Activated CD4-positive, alpha-beta T cell treated with anti-CD3 and anti-CD28 coated beads for 24 hours (primary cell): ENCODE results near the gene TMEM243.
"Not testable (repeated sequence)": the region's sequence is repeated elsewhere in the genome, so short reads cannot be mapped to it uniquely, and the experiment has no call there.

ENCODE experiments used
- DNase-seq, 2 donors: peaks; one replicate each; pipeline ENCODE4 v3.0.0-alpha.2; 2020; ENCODE audit warnings: low read depth in 2 of 2

TMEM243 gene

GRCh38 chr7:87212498-87212897 is 7.0 kb downstream of the TMEM243 start:
- DNase-seq = no peak

DNA sequence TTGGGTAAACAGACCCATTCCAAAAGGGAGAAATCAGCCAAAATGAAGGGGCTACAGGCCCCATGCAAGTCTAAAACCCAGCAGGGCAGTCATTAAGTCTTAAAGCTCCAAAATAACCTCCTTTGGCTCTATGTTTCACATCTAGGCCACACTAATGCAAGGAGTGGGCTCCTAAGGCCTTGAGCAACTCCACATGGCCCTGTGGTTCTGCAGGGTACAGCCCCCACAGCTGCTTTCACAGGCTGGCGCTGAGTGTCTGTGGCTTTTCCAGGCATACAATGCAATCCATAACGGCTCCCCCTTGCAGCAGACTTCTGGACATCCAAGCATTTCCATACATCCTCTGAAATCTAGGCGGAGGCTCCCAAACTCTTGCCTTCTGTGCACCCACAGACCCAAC is 9.0 kb downstream of the TMEM243 start:
- no peak for DNase-seq

DNA sequence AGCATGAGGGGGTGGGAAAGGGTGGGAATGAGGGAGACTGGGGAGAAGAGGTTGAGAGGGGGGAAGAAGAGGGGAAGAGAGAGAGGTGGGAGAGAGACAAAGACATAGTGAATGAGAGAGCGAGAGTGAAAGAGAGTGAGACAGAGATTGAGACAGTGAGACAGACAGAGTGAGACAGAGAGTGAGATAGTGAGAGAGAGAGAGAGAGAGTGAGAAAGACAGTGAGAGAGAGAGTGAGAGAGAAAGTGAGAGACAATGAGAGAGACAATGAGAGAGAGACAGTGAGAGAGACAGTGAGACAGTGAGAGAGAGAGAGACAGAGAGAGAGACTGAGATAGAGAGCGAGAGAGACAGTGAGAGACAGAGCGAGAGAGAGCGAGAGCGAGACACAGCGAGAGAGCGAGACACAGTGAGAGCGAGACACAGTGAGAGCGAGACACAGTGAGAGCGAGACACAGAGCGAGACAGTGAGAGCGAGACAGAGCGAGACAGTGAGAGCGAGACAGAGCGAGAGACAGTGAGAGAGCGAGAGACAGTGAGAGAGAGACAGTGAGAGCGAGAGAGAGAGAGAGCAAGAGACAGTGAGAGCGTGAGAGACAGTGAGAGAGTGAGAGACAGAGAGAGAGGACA is 10.1 kb downstream of the TMEM243 start:
- no peak for DNase-seq

- DNase-seq = no peak
Observed at GRCh38 chr7:87206361-87206760, 13.2 kb downstream of the TMEM243 start.

DNA sequence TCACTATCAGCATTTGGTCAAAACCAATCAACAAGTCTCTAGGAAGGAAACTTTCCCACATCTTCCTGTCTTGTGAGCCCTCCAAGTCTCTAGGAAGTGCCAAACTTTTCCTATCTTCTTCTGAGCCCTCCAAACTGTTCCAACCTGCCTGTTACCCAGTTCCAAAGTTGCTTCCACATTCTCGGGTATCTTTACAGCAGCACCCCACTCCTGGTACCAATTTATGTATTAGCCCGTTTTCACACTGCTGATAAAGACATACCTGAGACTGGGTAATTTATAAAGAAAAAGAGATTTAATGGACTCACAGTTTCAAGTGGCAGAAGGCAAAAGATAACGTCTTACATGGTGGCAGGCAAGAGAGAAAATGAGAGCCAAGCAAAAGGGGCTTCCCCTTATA is 13.8 kb downstream of the TMEM243 start:
- not testable (repeated sequence) for DNase-seq

GRCh38 chr7:87204933-87205332 is 14.6 kb downstream of the TMEM243 start:
- no peak for DNase-seq

DNA sequence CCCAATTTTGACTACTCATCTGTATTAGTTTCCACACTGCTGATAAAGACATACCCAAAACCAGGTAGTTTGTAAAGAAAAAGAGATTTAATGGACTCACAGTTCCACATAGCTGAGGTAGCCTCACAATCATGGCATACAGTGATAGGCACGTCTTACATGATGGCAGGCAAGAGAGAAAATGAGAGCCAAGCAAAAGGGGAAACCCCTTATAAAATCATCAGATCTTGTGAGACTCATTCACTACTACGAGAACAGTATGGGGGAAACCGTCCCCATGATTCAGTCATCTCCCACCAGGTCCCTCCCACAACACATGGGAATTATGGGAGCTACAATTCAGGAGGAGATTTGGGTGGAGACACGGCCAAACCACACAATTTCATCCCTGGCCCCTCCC is 15.6 kb downstream of the TMEM243 start:
- DNase-seq = not testable (repeated sequence)

DNA sequence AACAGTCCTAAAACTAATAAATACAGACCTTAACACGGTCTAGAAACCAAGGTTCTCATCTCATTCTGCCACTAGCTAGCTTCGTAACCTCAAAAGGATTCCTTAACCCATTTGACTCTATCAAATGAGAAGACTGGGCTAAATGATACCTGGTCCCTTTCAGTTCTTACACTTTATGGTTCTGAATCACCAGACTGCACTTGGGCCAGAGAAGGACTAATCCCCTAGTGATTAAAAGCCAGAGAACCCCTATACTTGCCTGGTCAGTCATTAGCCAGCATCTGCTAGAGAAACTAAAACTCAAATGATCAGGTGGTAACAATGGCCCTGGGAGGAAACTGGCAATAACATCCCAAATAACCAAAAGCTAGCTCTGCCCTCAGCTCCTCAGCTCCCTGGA is 16.8 kb downstream of the TMEM243 start:
- DNase-seq = no peak

DNA sequence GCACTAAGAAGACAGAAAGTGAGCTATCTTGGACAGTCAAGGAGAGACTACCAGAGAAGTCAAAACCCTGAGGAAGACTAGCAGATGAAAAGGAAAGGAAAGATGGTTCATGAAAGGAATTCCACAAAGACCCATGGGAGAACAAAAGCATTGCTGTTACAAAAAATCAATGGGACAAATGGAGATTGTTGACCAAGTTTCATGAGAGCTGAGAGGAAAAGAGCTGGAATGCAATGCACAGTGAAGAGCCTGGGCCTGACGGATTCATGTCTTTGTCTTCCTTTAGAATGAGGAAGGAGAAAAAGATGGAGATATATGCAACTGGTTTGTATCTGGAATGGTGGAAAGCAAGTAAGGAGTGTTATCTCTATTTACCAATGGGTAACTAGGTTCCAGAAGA is 17.3 kb downstream of the TMEM243 start:
- DNase-seq = no peak

DNA sequence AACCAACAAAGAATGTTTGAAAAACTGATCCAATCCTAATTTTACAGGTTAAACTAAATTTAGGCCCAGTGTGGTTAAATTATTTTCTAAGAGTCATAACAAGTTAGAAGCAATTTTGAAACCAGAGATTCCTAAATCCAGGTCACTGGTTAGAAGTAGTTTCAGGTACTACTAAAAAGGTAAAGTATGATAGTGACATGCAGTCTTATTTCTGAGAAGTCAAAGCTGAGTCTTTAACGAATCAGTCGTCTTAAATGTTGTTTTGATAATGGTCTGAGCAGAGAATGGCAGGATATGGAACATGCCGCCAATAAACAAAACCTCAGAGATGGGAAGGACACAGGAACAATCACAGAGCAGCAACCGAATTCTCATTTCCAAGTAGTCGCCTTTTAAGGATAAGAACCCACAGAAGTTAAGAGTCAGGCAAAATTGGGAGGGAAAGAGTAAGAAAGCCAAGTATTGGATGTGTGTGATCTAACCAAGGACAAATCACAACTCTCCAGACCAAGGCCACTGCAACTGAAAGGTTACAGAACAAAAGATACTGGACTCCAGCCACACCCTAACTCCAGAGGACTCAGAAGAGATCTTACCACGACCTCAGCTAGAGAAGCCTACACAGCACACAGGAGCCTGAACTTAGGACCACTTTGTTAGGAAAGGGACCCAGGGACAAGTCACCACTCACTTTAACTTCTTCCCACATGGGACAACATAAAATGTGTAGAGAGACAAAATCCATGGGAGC is 19.7 kb downstream of the TMEM243 start:
- DNase-seq = no peak

DNA sequence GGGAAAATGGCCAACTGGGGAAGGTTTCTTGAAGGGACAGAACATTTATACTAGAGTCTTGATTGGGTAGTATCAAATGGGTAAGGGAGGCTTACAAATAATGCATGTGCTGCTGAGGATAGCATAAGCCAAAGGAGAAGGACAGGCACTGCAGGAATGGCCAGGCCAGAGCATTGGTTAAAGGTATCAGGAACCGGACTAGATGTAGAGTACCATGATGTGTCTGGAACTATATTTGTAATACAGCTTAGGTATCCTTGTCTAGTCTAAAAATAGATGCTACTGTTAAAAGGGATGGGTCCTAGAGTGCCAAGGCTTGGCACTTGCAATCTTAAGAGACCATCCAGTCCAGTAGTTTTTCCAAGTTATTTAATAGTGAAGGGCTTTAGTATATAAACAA is 20.3 kb downstream of the TMEM243 start:
- DNase-seq = no peak

- no peak for DNase-seq
Observed at GRCh38 chr7:87193912-87194311, 25.6 kb downstream of the TMEM243 start.

GRCh38 chr7:87192784-87193487 is 26.6 kb downstream of the TMEM243 start:
- no peak for DNase-seq

GRCh38 chr7:87190783-87191182 is 28.7 kb downstream of the TMEM243 start:
- no peak for DNase-seq

DNA sequence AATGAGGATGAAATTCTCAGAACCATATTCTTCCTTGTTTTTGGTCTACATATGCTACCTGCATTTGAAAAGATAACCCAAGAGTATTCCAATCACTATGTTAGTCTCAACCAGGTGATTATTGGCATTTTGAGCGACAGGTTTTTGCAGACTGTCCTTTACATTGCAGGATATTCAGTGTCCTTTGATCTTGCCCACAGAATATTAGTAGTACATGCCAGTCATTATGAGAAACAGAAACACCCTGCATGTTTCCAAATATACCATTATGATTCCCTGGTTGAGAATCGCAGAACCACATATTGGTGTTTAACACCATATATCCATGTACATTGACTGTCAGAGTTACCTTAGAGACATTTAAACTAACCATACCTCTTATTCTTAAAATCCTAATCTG is 30.6 kb downstream of the TMEM243 start:
- no peak for DNase-seq

- DNase-seq = no peak
Observed at GRCh38 chr7:87187120-87187519, 32.4 kb downstream of the TMEM243 start.

GRCh38 chr7:87179180-87179579 is 40.4 kb downstream of the TMEM243 start:
- no peak for DNase-seq

DNA sequence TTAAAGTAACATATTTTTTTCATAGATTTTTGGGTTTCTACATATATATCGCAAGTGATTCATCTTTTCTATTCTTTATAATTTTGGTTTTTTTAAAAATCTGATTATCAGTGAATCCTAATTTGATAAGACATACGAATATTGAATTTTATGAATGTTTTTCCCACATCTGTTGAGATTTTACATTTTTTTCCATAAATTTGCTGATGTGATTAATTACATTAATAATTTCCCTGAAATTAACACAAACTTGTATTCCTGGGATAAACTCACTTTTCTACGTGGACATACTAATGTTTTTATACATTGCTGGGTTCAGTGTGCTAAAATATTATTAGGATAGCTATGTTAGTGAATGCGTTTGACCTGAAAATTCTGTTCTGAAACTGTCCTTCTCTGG is 41.2 kb downstream of the TMEM243 start:
- DNase-seq = no peak

GRCh38 chr7:87173471-87173870 is 46.1 kb downstream of the TMEM243 start:
- DNase-seq = no peak

GRCh38 chr7:87171282-87171934 is 48.1 kb downstream of the TMEM243 start:
- no peak for DNase-seq

- DNase-seq = no peak
Observed at GRCh38 chr7:87170828-87171227, 48.7 kb downstream of the TMEM243 start.

DNA sequence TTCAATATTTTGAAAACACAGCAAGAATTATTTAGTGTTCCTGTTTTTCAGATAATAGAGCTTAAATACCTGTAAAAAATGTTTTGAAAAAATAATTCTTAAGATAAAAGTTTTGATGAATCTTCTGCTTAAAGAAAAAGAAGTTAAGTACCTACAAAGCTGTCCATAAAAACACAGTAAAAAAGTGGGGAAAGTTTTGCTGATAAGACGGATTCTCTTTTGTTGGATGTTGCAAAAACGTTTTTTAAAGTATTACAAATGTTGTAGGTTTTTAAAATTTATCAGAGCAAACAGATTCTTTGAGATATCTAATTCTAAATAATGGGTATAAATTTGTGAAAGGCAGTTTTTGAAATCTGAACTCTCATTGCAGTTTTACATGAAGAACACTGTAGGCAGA is 55.1 kb downstream of the TMEM243 start:
- DNase-seq = no peak

DNA sequence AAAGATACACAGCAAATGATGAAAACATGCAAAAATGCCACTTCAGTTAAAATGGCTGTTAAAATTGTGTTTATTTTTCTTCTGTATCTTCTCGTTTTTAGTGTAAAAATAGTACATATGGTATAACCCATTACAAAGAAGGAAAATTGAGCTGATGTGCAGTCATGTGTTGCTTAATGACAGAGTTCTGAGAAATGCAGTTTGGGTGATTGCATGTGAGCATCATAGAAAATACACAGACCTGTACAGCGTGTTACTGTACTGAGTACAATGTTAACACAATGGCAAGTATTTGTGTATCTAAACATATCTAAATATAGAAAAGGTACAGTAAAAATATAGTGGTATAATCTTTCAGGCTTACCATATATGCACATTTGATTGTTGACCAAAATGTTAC is 60.0 kb downstream of the TMEM243 start:
- DNase-seq = no peak
